Measurements from ENCODE around the gene GTF2IRD1. TPM values are rescaled to one million over a fixed set of nuclear protein-coding genes. Genes with fewer than 3 reads are reported as not detected.

The GTF2IRD1 gene
- total RNA-seq, 1 experiment from 2014 or later, result 53.6 TPM

- TF ChIP-seq CTCF (IDR thresholded peaks at IDR 0.05; ENCODE audit: insufficient read depth in 1 of 2, low read depth in 1 of 2, low read length in 1 of 2, severe bottlenecking in 1 of 2, unreplicated experiment in 1 of 2), result no peak
- intact Hi-C loops (cut with micrococcal nuclease; ENCODE audit: unreplicated experiment), result no loop called here
- POLR2A ChIA-PET, result no interaction called here
These were observed 153.3 kb downstream of the GTF2IRD1 start for GRCh38 chr7:74606909-74607510.

DNA sequence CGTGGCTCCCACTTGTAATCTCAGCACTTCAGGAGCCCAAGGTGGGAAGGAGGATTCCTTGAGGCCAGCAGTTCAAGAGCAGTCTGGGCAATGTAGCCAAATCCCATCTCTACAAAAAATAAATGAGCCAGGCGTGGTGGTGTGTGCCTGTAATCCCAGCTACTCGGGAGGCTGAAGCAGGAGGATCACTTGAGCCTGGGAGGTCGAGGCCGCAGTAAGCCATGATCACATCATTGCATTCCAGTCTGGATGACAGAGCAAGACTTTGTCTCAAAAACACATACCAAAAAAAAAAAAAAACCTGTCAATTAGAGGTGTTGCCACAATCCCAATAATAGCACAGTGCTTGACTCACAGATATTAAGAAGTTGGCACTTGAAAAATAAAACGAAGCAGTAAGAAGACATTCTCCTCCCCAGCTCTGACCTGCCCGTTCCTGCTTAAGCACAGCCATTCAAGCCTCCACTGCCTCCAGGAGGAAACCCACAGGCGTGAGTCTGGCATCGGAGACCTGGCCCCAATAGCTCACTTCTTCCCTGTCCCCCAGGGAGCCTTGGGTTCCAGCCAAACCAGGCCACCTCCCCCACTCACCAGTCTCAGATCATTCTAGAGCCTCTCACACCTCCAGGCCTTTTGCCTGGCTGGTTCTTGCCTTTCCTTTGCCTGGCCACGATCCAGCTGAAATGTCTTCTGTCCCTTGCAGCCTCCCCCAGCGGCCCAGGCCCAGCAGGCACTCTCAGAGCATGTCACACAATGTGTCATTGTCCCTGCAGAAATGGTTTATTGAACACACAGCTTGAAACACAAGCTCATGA is 158.5 kb downstream of the GTF2IRD1 start:
- H3K36me3 ChIP-seq (ENCODE audit: control insufficient read depth, insufficient read depth, low read length), result no peaks in the 10 kb centered on the region
- ChIA-PET CTCF (no interaction called here), POLR2A (interaction anchor here (0.6 kb wide), 1 partner anchor 461 kb away, joined by 3 read pairs; no protein-coding TSS in a partner anchor)
- Mint-ChIP-seq H3K4me1 (ENCODE audit: low read depth, unreplicated experiment) (peaks cover 23% of the 10 kb centered on the region), H3K4me3 (ENCODE audit: unreplicated experiment) (no peak overlapping the region), H3K27me3 (ENCODE audit: insufficient read depth, unreplicated experiment) (no peaks in the 10 kb centered on the region), H3K27ac (ENCODE audit: unreplicated experiment) (peak overlapping the region; percentile 60), H3K36me3 (ENCODE audit: insufficient read depth, unreplicated experiment) (peaks cover 23% of the 10 kb centered on the region), H3K9me3 (ENCODE audit: unreplicated experiment) (no peaks in the 10 kb centered on the region)
- TF ChIP-seq CTCF (IDR thresholded peaks at IDR 0.05; ENCODE audit: insufficient read depth in 1 of 2, low read depth in 1 of 2, low read length in 1 of 2, severe bottlenecking in 1 of 2, unreplicated experiment in 1 of 2), result no peak
- no peak overlapping the region for H3K4me3 ChIP-seq (ENCODE audit: low read depth, low read length)
- no peaks in the 10 kb centered on the region for H3K27me3 ChIP-seq (replicated peaks; ENCODE audit: control insufficient read depth, insufficient read depth, low read length)
- H3K9me3 ChIP-seq, result no peaks in the 10 kb centered on the region
- BruUV-seq (replicated peaks), result no TSS peak
- intact Hi-C loops (cut with micrococcal nuclease; ENCODE audit: unreplicated experiment), result no loop called here
- DNase-seq, result no peak
- peaks cover 15% of the 10 kb centered on the region for H3K4me1 ChIP-seq

More at GRCh38 chr7:74606909-74607510, 153.3 kb downstream of the GTF2IRD1 start:
- no TSS peak for BruUV-seq (replicated peaks)
- H3K27ac Mint-ChIP-seq (ENCODE audit: unreplicated experiment), result no peak overlapping the region
- no peaks in the 10 kb centered on the region for H3K36me3 ChIP-seq (ENCODE audit: control insufficient read depth, insufficient read depth, low read length)
- peaks cover 15% of the 10 kb centered on the region for H3K4me1 ChIP-seq
- CTCF ChIA-PET, result no interaction called here
- no peak overlapping the region for H3K4me3 ChIP-seq (ENCODE audit: low read depth, low read length)
- no peak for DNase-seq
- no peaks in the 10 kb centered on the region for H3K9me3 ChIP-seq
- H3K36me3 Mint-ChIP-seq (ENCODE audit: insufficient read depth, unreplicated experiment), result peaks cover 37% of the 10 kb centered on the region
- peaks cover 15% of the 10 kb centered on the region for H3K4me1 Mint-ChIP-seq (ENCODE audit: low read depth, unreplicated experiment)
- H3K9me3 Mint-ChIP-seq (ENCODE audit: unreplicated experiment), result no peaks in the 10 kb centered on the region
- no peaks in the 10 kb centered on the region for H3K27me3 ChIP-seq (replicated peaks; ENCODE audit: control insufficient read depth, insufficient read depth, low read length)
- H3K4me3 Mint-ChIP-seq (ENCODE audit: unreplicated experiment), result no peak overlapping the region
- H3K27me3 Mint-ChIP-seq (ENCODE audit: insufficient read depth, unreplicated experiment), result no peaks in the 10 kb centered on the region

DNA sequence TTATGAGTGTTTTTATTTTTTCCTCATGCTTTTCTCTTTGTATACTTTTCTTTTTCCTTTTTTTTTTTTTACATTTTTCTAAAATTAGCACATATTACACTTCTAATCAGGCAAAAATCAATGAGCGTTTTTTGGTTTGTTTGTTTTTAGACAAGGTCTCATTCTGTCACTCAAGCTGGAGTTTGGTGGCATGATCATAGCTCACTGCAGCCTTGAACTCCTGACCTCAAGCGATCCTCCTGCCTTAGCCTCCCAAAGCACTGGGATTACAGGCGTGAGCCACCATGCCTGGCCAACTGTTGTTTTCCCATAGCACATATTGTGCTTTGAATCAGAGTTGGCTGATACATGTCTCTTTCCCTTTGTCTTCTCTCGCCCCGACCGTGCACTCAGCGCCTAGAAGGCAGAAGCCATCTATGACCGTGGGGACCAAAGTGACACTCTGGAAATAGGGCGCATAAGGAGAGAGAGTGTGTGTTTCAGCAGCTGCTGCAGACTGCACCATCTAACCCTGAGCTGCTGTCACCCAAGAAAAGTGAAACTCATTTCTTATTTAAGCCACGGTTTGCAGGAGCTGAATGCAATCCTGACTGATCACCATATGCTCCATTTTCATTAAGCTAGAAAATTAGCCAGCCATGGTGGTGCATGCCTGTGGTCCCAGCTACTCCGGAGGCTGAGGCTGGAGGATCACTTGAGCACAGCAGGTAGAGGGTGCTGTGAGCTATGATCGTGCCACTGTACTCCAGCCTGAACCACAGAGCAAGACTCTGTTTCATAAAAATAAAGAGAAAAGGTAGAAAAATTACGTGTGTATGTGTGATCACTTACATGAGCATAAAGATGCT is 162.5 kb downstream of the GTF2IRD1 start:
- no peak overlapping the region for H3K4me3 ChIP-seq (ENCODE audit: low read depth, low read length)
- Mint-ChIP-seq H3K4me1 (ENCODE audit: low read depth, unreplicated experiment) (peaks cover 8% of the 10 kb centered on the region), H3K9me3 (ENCODE audit: unreplicated experiment) (no peaks in the 10 kb centered on the region), H3K36me3 (ENCODE audit: insufficient read depth, unreplicated experiment) (peaks cover 10% of the 10 kb centered on the region), H3K27me3 (ENCODE audit: insufficient read depth, unreplicated experiment) (no peaks in the 10 kb centered on the region), H3K4me3 (ENCODE audit: unreplicated experiment) (no peak overlapping the region), H3K27ac (ENCODE audit: unreplicated experiment) (no peak overlapping the region)
- TF ChIP-seq CTCF (IDR thresholded peaks at IDR 0.05; ENCODE audit: insufficient read depth in 1 of 2, low read depth in 1 of 2, low read length in 1 of 2, severe bottlenecking in 1 of 2, unreplicated experiment in 1 of 2), result no peak
- BruUV-seq (replicated peaks), result no TSS peak
- H3K36me3 ChIP-seq (ENCODE audit: control insufficient read depth, insufficient read depth, low read length), result no peaks in the 10 kb centered on the region
- no peaks in the 10 kb centered on the region for H3K9me3 ChIP-seq
- no peak for DNase-seq
- H3K4me1 ChIP-seq, result peaks cover 1% of the 10 kb centered on the region; the same call in 1 of the 2 replicates
- H3K27me3 ChIP-seq (replicated peaks; ENCODE audit: control insufficient read depth, insufficient read depth, low read length), result no peaks in the 10 kb centered on the region
- POLR2A ChIA-PET, result no interaction called here
- intact Hi-C loops (cut with micrococcal nuclease; ENCODE audit: unreplicated experiment), result no loop called here
- CTCF ChIA-PET, result no interaction called here
